ENCODE results near the gene MTRF1. TPM values are rescaled to one million over a fixed set of nuclear protein-coding genes. Genes with fewer than 3 reads are reported as not detected.
A peak's percentile ranks its signal among the peaks of the same experiment; 100 is the strongest.

The MTRF1 gene
- total and polyA plus RNA-seq, 2 of the 8 experiments (the other 6 are each of a cell fraction or from before 2014, with no cell fraction given) = 8.0 to 19.2 TPM

- no peak for TF ChIP-seq RAD21 (IDR thresholded peaks at IDR 0.05 in 1 of 2, conservative IDR thresholded peaks at IDR 0.05 in 1 of 2; ENCODE audit: low read depth in 2 of 2, low read length in 2 of 2)
- peak; percentile 63 to 95 for TF ChIP-seq POLR2A (IDR thresholded peaks at IDR 0.05; ENCODE audit: control extremely low read depth in 1 of 2, low read depth in 2 of 2, low read length in 2 of 2)
- TF ChIP-seq PHF8 (conservative IDR thresholded peaks at IDR 0.05; ENCODE audit: low read depth, low read length) = no peak; the same call in 1 of the 2 replicates
- no peak for TF ChIP-seq TCF12 (IDR thresholded peaks at IDR 0.05; ENCODE audit: low read depth, low read length)
- TF ChIP-seq EP300 (IDR thresholded peaks at IDR 0.05; ENCODE audit: borderline replicate concordance in 1 of 2, low read depth in 2 of 2, low read length in 2 of 2) = peak in 1 of 2 experiments; percentile 19; a peak in 1 of 3 replicates
- TF ChIP-seq EZH2 (IDR thresholded peaks at IDR 0.05; ENCODE audit: low read depth, low read length, severe bottlenecking) = no peak
- 0 out of 2 replicates have a peak, but pooled peaks have one; percentile 40 for TF ChIP-seq GTF2F1 (IDR thresholded peaks at IDR 0.05; ENCODE audit: borderline replicate concordance, low read depth, low read length)
- TF ChIP-seq NANOG (IDR thresholded peaks at IDR 0.05; ENCODE audit: insufficient read depth, low read depth, low read length, poor library complexity, severe bottlenecking) = no peak
- TF ChIP-seq NRF1 (IDR thresholded peaks at IDR 0.05; ENCODE audit: low read depth, low read length) = peak; percentile 85
- no peak for TF ChIP-seq RNF2 (IDR thresholded peaks at IDR 0.05; ENCODE audit: borderline replicate concordance, low read depth, low read length, missing control alignments, poor library complexity, severe bottlenecking)
- TF ChIP-seq YY1 (IDR thresholded peaks at IDR 0.05; ENCODE audit: low read depth, low read length) = peak; percentile 92
- TF ChIP-seq, protein P1, sequence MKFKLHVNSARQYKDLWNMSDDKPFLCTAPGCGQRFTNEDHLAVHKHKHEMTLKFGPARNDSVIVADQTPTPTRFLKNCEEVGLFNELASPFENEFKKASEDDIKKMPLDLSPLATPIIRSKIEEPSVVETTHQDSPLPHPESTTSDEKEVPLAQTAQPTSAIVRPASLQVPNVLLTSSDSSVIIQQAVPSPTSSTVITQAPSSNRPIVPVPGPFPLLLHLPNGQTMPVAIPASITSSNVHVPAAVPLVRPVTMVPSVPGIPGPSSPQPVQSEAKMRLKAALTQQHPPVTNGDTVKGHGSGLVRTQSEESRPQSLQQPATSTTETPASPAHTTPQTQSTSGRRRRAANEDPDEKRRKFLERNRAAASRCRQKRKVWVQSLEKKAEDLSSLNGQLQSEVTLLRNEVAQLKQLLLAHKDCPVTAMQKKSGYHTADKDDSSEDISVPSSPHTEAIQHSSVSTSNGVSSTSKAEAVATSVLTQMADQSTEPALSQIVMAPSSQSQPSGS (IDR thresholded peaks at IDR 0.05; ENCODE audit: low read length) = no peak
- no peak for TF ChIP-seq SUZ12 (IDR thresholded peaks at IDR 0.05; ENCODE audit: low read length)
- TF ChIP-seq BCL11A (IDR thresholded peaks at IDR 0.05; ENCODE audit: low read depth in 2 of 2, low read length in 2 of 2) = no peak
- TF ChIP-seq CHD1 (IDR thresholded peaks at IDR 0.05; ENCODE audit: low read depth, low read length) = no peak
- TF ChIP-seq CREB1 (IDR thresholded peaks at IDR 0.05) = 0 out of 2 replicates have a peak, but pooled peaks have one; percentile 24
- TF ChIP-seq BRCA1 (IDR thresholded peaks at IDR 0.05; ENCODE audit: low read depth, low read length) = no peak
- peak; percentile 88 for TF ChIP-seq POLR2AphosphoS5 (IDR thresholded peaks at IDR 0.05; ENCODE audit: low read depth, low read length)
- peak; percentile 68 for TF ChIP-seq TBP (IDR thresholded peaks at IDR 0.05; ENCODE audit: low read depth, low read length)
- no peak for TF ChIP-seq ASH2L (IDR thresholded peaks at IDR 0.05; ENCODE audit: low read length)
- TF ChIP-seq SRF (IDR thresholded peaks at IDR 0.05; ENCODE audit: low read depth, low read length) = no peak
- no peak for TF ChIP-seq SIX5 (IDR thresholded peaks at IDR 0.05; ENCODE audit: low read depth, low read length)
- TF ChIP-seq SIN3A (conservative IDR thresholded peaks at IDR 0.05 in 1 of 2, IDR thresholded peaks at IDR 0.05 in 1 of 2; ENCODE audit: low read depth in 1 of 2, low read length in 2 of 2) = peak; percentile 13 to 43; a peak in 1 of 4 replicates
These were observed 47.6 kb upstream of the MTRF1 start, which contains the start of gene NAA16 (continued) for GRCh38 chr13:41310963-41311405.

Data from H1 (cell line).